K562 (cell line): ENCODE results near the gene RBP7. TPM values are rescaled to one million over a fixed set of nuclear protein-coding genes. Genes with fewer than 3 reads are reported as not detected.
A peak's percentile ranks its signal among the peaks of the same experiment; 100 is the strongest.

Experiments used
- ARID4B ChIP-seq: sonication (generic); formaldehyde crosslinking; IDR thresholded peaks from 2 replicates; pipeline ENCODE4 v1.8.0; 2022; ENCODE audit warnings: mild to moderate bottlenecking, missing genetic modification reagents
- BHLHE40 ChIP-seq: IDR thresholded peaks from 2 replicates; pipeline ENCODE4 v1.6.1; 2011; ENCODE audit warnings: low read length, improper control_type of control experiment
- BMI1 ChIP-seq: fragments of 150-350 bp; IDR thresholded peaks from 2 replicates; pipeline ENCODE4 v1.6.1; 2014; ENCODE audit warnings: low read length
- CREB3L1 ChIP-seq: fragments of 450-650 bp; IDR thresholded peaks from 2 replicates; pipeline ENCODE4 v1.6.1; 2014; ENCODE audit warnings: low read depth, mild to moderate bottlenecking, moderate library complexity, borderline replicate concordance
- CSDE1 ChIP-seq, 2 experiments: fragments of 450-650 bp; IDR thresholded peaks; 2 replicates each; pipeline ENCODE4 v1.6.1; 2016; ENCODE audit warnings: mild to moderate bottlenecking in 1 of 2
- FUS ChIP-seq: fragments of 200-400 bp; formaldehyde crosslinking; optimal IDR thresholded peaks from 2 replicates; pipeline ENCODE3; 2017; ENCODE audit warnings: low read depth, low read length
- HLTF ChIP-seq: fragments of 450-650 bp; IDR thresholded peaks from 2 replicates; pipeline ENCODE4 v1.6.1; 2016
- ILK ChIP-seq: fragments of 450-650 bp; IDR thresholded peaks from 2 replicates; pipeline ENCODE4 v1.6.1; 2016; ENCODE audit warnings: missing genetic modification characterization, low read depth, mild to moderate bottlenecking, missing compliant biosample characterization, moderate library complexity, borderline replicate concordance
- KDM1A ChIP-seq, 2 experiments: fragments of 450-650 bp; IDR thresholded peaks; 2 replicates each; pipeline ENCODE4 v1.6.1; 2016; ENCODE audit warnings: mild to moderate bottlenecking in 2 of 2
- MEIS2 ChIP-seq: fragments of 450-650 bp; IDR thresholded peaks from 2 replicates; pipeline ENCODE4 v1.6.1; 2014; ENCODE audit warnings: mild to moderate bottlenecking; ENCODE audit not compliant: partially characterized antibody
- MTF1 ChIP-seq: fragments of 250-450 bp; sonication (Bioruptor Pico); IDR thresholded peaks from 2 replicates; pipeline ENCODE4 v1.9.0; 2021; ENCODE audit warnings: moderate library complexity, mild to moderate bottlenecking, inconsistent platforms, borderline replicate concordance
- SAFB2 ChIP-seq: fragments of 200-400 bp; formaldehyde crosslinking; IDR thresholded peaks from 2 replicates; pipeline ENCODE4 v1.6.1; 2018; ENCODE audit warnings: borderline replicate concordance, low read length, low read depth, moderate library complexity; ENCODE audit not compliant: severe bottlenecking
- TCFL5 ChIP-seq: fragments of 250-450 bp; sonication (Bioruptor Pico); conservative IDR thresholded peaks from 2 replicates; pipeline ENCODE4 v1.6.1; 2021; ENCODE audit warnings: mild to moderate bottlenecking, moderate library complexity, matching md5 sums
- ZFP30 ChIP-seq: fragments of 250-450 bp; sonication (Bioruptor Pico); IDR thresholded peaks from 2 replicates; pipeline ENCODE4 v1.8.0; 2022; ENCODE audit warnings: moderate library complexity, mild to moderate bottlenecking, inconsistent platforms, borderline replicate concordance
- ZNF217 ChIP-seq: sonication (generic); formaldehyde crosslinking; IDR thresholded peaks from 2 replicates; pipeline ENCODE4 v1.8.0; 2022; ENCODE audit warnings: mild to moderate bottlenecking, missing genetic modification reagents
- ZNF253 ChIP-seq: fragments of 250-450 bp; sonication (Bioruptor Pico); conservative IDR thresholded peaks from 2 replicates; pipeline ENCODE4 v1.6.1; 2021; ENCODE audit warnings: mild to moderate bottlenecking
- polyA plus RNA-seq, 8 experiments: library from polyadenylated mRNA; depleted of rRNA in 4 of 8; stranded (reverse) in 5 of 8; unstranded in 3 of 8; fragments of >200 nt; fragmentation: Nextera tagmentation in 2 of 8; fragmentation: Illumina TruSeq in 1 of 8; extraction: Ambion mirVana in 2 of 8; extraction: Trizol in 1 of 8; gene quantifications; 2 replicates each; pipeline versions ENCODE4 v1.2.1 to v1.2.3, GENCODE V29; 2011 to 2014; ENCODE audit warnings: inconsistent platforms in 1 of 8, missing spikeins in 1 of 8
- total RNA-seq, 7 experiments: library from RNA; depleted of rRNA in 6 of 7; stranded (reverse); fragments of >200 nt in 6 of 7; fragmentation: Illumina TruSeq in 2 of 7; extraction: Trizol in 2 of 7; gene quantifications; 2 replicates each; pipeline versions ENCODE4 v1.2.1 to v1.2.3, GENCODE V29; 2011 to 2021; ENCODE audit warnings: low replicate concordance in 1 of 7
- TF ChIP-seq, protein P1 (sequence below): fragments of 250-450 bp; sonication (Bioruptor Pico); IDR thresholded peaks from 2 replicates; pipeline ENCODE4 v1.5.0; 2020; ENCODE audit warnings: mild to moderate bottlenecking
- TF ChIP-seq, protein P2 (sequence below), 2 experiments: fragments of 450-650 bp in 1 of 2; sonication (generic) in 1 of 2; formaldehyde crosslinking in 1 of 2; IDR thresholded peaks in 1 of 2; conservative IDR thresholded peaks in 1 of 2; 2 replicates each; pipeline versions ENCODE4 v1.6.1 to v1.8.1; 2016 to 2023; ENCODE audit warnings: mild to moderate bottlenecking in 2 of 2, moderate library complexity in 2 of 2, inconsistent platforms in 1 of 2, missing genetic modification reagents in 1 of 2

The RBP7 gene
- total and polyA plus RNA-seq, 9 of the 15 experiments (the other 6 are each of a cell fraction or from before 2014, with no cell fraction given), result not detected

DNA sequence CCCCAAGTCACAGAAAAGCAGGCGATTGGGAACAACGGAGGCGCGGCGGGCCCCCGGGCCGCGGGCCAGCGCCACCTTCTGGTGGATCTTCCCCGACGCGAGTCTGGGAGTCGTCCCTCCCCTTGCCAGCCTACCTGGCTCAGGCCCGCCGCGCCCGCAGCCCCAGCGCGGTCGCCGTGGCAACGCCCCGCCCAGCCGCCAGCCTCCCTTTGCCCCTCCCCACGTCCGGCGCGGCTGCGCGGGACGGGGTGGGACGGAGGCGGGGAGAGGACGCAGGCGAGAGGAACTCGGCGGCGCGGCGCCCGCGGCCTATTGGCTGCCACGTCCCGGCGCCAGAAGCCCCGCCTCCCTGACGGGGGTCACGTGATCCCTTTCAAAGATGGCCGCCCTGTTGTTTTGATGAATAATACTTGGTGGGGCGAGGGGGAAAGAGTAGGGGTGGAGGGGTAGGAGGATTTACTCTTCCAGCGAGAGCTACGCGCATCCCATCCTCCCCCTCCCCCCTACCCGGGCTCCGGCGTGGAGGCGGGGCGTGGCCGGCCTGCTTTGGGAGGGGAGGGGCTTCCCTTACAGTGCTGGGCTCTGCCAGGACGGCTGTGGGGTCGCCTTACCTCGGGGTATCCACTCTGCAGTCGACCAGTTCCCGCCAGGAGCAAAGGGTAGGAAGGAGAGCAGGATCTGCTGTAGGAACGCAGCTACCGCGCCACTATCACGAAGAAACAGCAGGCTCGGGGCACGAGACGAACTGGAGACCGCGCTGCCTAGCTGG is 35.7 kb downstream of the RBP7 start, which contains the start of gene UBE4B (continued):
- peak in 1 of 2 experiments; percentile 71; a peak in 1 of 4 replicates for TF ChIP-seq KDM1A (IDR thresholded peaks at IDR 0.05)
- TF ChIP-seq FUS, result peak; percentile 82
- TF ChIP-seq ILK (tag), result no peak
- TF ChIP-seq SAFB2, result no peak
- TF ChIP-seq MTF1 (CRISPR knock-in tag), result no peak
- peak; percentile 95 for TF ChIP-seq BHLHE40
- TF ChIP-seq TCFL5 (CRISPR knock-in tag), result no peak
- no peak for TF ChIP-seq ZFP30 (CRISPR knock-in tag)
- TF ChIP-seq, protein P1, sequence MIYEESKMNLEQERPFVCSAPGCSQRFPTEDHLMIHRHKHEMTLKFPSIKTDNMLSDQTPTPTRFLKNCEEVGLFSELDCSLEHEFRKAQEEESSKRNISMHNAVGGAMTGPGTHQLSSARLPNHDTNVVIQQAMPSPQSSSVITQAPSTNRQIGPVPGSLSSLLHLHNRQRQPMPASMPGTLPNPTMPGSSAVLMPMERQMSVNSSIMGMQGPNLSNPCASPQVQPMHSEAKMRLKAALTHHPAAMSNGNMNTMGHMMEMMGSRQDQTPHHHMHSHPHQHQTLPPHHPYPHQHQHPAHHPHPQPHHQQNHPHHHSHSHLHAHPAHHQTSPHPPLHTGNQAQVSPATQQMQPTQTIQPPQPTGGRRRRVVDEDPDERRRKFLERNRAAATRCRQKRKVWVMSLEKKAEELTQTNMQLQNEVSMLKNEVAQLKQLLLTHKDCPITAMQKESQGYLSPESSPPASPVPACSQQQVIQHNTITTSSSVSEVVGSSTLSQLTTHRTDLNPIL (CRISPR knock-in tag), result no peak
- peak in 1 of 2 experiments; percentile 81; a peak in 1 of 4 replicates for TF ChIP-seq CSDE1 (IDR thresholded peaks at IDR 0.05)
- TF ChIP-seq HLTF, result 0 out of 2 replicates have a peak, but pooled peaks have one; percentile 67
- TF ChIP-seq MEIS2, result peak; percentile 92
- no peak for TF ChIP-seq ZNF253
- TF ChIP-seq ARID4B (CRISPR knock-in tag), result peak; percentile 65; the same call in 1 of the 2 replicates
- TF ChIP-seq ZNF217 (CRISPR knock-in tag), result no peak
- TF ChIP-seq, protein P2, sequence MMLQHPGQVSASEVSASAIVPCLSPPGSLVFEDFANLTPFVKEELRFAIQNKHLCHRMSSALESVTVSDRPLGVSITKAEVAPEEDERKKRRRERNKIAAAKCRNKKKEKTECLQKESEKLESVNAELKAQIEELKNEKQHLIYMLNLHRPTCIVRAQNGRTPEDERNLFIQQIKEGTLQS (IDR thresholded peaks at IDR 0.05), result no peak
- TF ChIP-seq, protein P2 (CRISPR knock-in tag; conservative IDR thresholded peaks at IDR 0.05), result no peak
- peak; percentile 57 for TF ChIP-seq CREB3L1
- TF ChIP-seq BMI1, result peak; percentile 96
